Measurements from ENCODE around the gene GREM2.
A peak's percentile ranks its signal among the peaks of the same experiment; 100 is the strongest.

The GREM2 gene

DNA sequence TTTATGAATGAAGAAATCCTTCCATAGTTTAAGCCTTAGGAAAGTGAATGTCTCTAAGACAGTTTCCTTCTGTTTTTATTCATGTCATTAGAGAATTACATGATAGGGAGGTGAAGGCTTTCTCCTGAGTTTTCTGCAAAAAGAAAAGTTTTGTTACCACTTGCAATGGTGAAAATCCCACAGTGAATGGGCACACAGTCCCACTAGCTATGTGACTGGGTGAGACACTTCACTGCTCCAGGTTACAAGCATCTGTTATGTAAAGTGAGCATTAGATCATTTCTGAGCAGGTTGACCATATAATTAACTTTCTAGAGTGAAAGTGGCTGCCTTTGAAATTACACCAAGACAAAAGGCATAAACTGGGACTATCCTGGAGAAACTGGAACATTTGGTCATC is 38.9 kb upstream of the GREM2 start:
- TF ChIP-seq POLR2A (IDR thresholded peaks at IDR 0.05; ENCODE audit: extremely low read depth, insufficient read length) (no peak), MYC (IDR thresholded peaks at IDR 0.05; ENCODE audit: low read depth, low read length) (no peak)
- TF ChIP-seq, protein P1, sequence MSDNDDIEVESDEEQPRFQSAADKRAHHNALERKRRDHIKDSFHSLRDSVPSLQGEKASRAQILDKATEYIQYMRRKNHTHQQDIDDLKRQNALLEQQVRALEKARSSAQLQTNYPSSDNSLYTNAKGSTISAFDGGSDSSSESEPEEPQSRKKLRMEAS (IDR thresholded peaks at IDR 0.05; ENCODE audit: low read depth, low read length) = no peak
- TF ChIP-seq, protein P2, sequence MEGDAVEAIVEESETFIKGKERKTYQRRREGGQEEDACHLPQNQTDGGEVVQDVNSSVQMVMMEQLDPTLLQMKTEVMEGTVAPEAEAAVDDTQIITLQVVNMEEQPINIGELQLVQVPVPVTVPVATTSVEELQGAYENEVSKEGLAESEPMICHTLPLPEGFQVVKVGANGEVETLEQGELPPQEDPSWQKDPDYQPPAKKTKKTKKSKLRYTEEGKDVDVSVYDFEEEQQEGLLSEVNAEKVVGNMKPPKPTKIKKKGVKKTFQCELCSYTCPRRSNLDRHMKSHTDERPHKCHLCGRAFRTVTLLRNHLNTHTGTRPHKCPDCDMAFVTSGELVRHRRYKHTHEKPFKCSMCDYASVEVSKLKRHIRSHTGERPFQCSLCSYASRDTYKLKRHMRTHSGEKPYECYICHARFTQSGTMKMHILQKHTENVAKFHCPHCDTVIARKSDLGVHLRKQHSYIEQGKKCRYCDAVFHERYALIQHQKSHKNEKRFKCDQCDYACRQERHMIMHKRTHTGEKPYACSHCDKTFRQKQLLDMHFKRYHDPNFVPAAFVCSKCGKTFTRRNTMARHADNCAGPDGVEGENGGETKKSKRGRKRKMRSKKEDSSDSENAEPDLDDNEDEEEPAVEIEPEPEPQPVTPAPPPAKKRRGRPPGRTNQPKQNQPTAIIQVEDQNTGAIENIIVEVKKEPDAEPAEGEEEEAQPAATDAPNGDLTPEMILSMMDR (IDR thresholded peaks at IDR 0.05; ENCODE audit: low read depth, low read length) = no peak
- no peak overlapping the region for H3K4me3 ChIP-seq (ENCODE audit: low read depth, low read length)
- DNase-seq (ENCODE audit: low read depth) = no peak

DNA sequence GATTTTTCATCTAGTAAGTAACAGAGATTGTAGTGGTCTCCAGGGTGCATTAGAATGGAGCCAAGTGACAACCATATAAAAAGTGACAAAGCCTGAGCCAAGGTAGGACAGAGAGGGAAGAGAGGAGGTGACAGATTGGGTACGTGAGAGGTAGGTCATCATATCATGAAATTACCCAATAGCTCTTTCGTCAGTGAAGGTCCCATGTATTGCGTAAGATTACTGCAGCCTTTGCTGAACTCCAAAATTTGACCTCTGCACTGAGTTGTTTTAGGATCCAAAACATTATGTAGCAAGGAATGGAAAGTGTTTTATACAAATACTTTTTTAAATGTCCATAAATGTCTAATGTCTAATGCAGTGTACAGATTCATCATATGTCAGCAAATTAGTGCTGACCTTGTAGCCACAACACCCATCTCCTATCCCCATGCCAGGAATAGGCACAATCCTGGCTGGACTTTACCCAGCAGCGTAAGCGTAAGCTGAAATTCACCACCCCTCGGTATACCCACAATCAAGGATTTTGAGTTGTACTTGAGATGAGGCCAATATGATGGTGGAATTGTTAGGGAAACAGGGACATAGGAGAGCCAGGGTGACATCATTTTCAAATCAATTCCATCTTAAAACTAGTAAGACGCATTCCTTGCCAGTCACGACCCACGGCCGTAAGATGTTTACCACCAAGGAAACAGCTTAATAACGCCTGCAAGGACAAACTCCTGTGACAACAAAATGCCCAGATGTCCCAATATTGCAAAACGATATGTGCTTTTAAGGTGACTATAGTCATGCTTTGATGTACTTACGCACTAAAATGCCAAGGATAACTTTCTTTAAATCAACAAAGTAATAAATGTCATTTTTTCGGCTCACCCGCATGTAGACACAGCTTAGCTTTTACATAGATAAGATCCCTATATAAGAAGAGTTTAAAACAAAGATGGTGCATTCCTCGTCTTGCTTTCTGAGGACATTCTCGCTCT is 38.1 kb upstream of the GREM2 start:
- DNase-seq (ENCODE audit: low read depth) = peak; percentile 11
- no peak overlapping the region for H3K4me3 ChIP-seq (ENCODE audit: low read depth, low read length)
- TF ChIP-seq POLR2A (IDR thresholded peaks at IDR 0.05; ENCODE audit: extremely low read depth, insufficient read length) = no peak
- TF ChIP-seq, protein P2 (IDR thresholded peaks at IDR 0.05; ENCODE audit: low read depth, low read length) = no peak
- TF ChIP-seq, protein P1 (IDR thresholded peaks at IDR 0.05; ENCODE audit: low read depth, low read length) = no peak
- no peak for TF ChIP-seq MYC (IDR thresholded peaks at IDR 0.05; ENCODE audit: low read depth, low read length)

DNA sequence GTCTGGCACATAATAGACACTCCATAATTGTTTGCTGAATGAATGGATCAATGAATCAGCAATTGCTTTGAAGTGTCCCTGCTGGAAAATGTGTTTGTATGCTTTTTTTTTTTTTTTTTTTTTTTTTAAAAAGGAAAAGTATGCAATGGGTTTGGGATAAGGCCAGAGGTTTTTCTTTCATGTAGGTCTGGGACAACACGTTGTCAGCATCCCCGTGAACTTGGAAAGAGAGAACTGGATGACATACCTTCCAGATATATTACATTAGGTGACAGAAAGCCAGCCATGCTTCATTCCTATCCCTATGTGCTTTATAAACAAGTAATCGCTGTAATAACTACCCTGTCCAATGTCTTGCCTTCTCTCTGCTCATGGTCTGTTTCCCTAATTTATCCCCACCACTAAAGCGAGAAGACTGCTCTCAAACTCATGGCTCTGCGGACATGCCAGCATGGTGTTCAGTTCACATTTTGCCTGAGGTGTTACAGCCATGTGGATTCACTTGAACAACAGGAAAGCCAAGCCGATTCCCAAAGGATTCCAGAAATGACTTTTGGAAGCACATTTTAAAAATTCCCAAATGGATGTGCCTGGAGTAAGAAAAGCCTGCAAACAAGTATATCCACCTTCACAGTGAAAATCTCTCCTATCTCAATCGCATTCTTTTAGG is 34.8 kb upstream of the GREM2 start:
- no peak overlapping the region for H3K4me3 ChIP-seq (ENCODE audit: low read depth, low read length)
- TF ChIP-seq, protein P2 (IDR thresholded peaks at IDR 0.05; ENCODE audit: low read depth, low read length) = no peak
- no peak for TF ChIP-seq MYC (IDR thresholded peaks at IDR 0.05; ENCODE audit: low read depth, low read length)
- TF ChIP-seq, protein P1 (IDR thresholded peaks at IDR 0.05; ENCODE audit: low read depth, low read length) = no peak
- TF ChIP-seq POLR2A (IDR thresholded peaks at IDR 0.05; ENCODE audit: extremely low read depth, insufficient read length) = no peak
- DNase-seq (ENCODE audit: low read depth) = no peak

DNA sequence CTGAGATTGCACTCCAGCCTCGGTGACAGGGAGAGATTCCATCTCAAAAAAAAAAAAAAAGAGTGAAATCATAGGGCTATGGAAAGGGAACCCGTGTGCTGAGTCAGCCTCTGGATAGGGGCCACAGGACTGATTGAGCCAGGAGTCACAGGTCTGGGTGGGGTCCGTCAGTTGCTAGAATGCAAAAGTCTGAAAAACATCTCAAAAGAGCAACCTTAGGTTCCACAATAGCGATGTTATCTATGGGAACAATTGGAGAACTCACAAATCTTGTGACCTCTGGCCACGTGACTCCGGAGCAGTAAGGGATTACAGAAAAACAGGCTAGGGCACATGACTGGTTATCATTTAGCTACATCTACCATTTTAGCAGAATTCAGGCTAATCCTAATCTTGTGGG is 32.8 kb upstream of the GREM2 start:
- TF ChIP-seq MYC (IDR thresholded peaks at IDR 0.05; ENCODE audit: low read depth, low read length) (no peak), POLR2A (IDR thresholded peaks at IDR 0.05; ENCODE audit: extremely low read depth, insufficient read length) (no peak)
- TF ChIP-seq, protein P1 (IDR thresholded peaks at IDR 0.05; ENCODE audit: low read depth, low read length) = no peak
- TF ChIP-seq, protein P2 (IDR thresholded peaks at IDR 0.05; ENCODE audit: low read depth, low read length) = no peak
- DNase-seq (ENCODE audit: low read depth) = no peak
- no peak overlapping the region for H3K4me3 ChIP-seq (ENCODE audit: low read depth, low read length)

DNA sequence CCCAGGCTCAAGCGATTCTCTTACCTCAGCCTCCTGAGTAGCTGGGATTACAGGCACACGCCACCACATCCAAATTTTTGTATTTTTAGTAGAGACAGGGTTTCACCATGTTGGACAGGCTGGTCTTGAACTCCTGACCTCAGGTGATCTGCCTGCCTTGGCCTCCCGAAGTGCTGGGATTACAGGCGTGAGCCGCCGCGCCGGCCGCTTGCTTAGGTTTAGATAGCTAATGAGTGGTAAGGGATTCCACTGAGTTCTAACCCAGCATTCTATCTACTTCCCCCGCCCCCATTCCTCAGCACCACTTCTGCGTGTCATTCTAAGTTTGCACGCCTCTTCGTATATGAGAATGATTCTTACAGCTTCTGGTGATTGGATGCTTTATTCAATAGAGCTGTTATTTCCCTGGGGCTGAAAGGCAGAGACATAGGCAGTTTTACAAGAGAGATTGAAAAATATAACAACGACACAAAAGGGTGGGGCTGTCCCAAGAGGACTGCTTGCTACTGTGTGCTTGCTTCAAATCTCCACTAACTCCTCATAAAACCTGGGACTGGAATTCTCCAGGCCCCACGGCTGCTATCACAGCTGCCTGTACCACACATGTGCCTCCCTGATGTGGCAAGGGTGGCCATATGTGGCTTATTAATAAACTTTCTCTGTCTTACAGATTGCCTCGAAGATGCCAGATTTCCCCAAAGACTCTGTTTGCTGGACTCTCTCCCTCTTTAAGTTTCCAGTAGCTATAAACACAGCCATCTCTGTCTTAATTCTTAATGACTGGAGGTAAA is 23.7 kb upstream of the GREM2 start:
- TF ChIP-seq MYC (IDR thresholded peaks at IDR 0.05; ENCODE audit: low read depth, low read length) (no peak), POLR2A (IDR thresholded peaks at IDR 0.05; ENCODE audit: extremely low read depth, insufficient read length) (no peak)
- TF ChIP-seq, protein P1 (IDR thresholded peaks at IDR 0.05; ENCODE audit: low read depth, low read length) = no peak
- no peak overlapping the region for H3K4me3 ChIP-seq (ENCODE audit: low read depth, low read length)
- no peak for DNase-seq (ENCODE audit: low read depth)
